ENCODE results near the gene STXBP6.

The STXBP6 gene

DNA sequence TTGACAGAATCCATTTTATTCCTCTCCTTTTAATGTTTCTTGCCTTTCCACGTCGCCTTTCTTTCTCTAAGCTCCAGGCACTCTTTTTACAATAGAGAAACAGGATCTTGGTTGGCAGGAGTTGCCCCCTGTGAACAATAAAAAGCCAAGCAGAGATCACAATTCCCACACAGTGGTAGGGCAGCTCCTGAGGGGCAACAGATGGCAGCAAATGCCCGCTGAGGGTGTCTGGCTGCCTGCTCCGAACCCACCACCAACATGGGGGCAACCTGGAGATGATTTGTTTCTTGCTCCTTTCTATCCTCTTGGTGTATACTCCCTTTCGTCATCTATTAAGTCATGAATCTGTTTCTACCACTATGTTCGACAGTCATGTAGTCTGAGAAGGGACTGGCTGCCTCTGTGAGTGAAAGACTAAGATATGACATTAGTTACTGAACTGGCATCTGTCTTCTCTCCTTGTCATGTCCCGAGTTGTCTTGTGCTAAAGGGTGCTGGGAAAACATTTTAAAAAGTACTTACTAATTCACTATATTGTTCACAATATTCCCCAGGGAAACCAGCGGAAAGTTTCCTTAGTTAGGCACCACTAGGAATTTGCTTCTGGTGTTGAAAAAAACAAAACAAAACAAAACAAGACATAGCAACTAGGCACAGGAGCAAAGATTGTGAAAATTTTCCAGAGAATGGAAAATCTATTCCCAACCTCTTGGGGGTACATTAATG, 170.1 kb downstream of the STXBP6 start:
- TF ChIP-seq CTCF (IDR thresholded peaks at IDR 0.05; ENCODE audit: low read depth, low read length), result no peak
- in situ Hi-C loops (cut with HindIII; ENCODE audit: low sequenced_read_pairs), result no loop called here
- DNase-seq (ENCODE audit: low read depth, low spot score), result no peak
- H3K4me3 ChIP-seq (ENCODE audit: low read depth, low read length), result no peak overlapping the region

- no peak overlapping the region for H3K4me3 ChIP-seq (ENCODE audit: low read depth, low read length)
- in situ Hi-C loops (cut with HindIII; ENCODE audit: low sequenced_read_pairs), result no loop called here
- no peak for TF ChIP-seq CTCF (IDR thresholded peaks at IDR 0.05; ENCODE audit: low read depth, low read length)
- no peak for DNase-seq (ENCODE audit: low read depth, low spot score)
Measured at GRCh38 chr14:24876996-24877395, 173.0 kb downstream of the STXBP6 start.

DNA sequence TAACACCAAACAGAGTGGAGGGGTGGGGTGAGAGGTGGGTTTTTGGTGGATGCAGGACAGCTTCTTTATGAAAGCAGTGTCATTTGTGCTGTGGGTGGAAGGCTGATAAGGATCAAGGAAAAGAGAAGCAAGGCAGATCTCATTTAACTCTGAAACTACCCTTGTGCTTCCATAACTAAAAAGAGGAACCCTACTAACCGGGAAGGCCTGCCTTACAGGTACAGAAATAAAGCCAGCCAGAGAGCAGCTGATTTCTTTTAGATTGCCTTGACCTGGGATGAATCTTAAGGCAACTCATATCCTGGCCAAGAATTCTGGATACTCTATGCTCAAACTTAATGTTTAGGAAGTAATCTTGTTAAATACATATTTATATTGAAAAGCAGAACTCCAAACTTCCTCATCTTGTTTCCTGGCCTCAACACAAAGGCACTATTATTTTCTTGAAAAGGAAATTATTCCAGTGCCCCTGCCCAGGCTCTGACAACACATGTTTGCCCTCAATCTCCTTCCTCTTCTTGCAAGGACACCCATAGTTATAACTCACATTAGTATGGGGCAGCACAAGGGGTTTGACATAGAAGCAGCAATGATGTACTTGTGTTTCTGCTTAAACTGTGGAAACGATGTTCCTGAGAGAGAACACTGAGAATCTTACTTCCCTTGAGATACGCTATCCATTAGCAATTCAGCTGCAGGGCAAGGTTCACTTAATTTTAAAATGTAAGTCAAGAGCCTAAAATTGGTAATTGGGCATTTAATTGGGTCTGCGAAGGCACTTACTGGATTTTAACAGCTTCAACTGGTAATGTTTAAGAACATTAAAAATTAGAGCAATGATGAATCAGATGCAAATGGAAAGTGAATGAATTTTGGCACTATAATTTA, 173.7 kb downstream of the STXBP6 start:
- H3K4me3 ChIP-seq (ENCODE audit: low read depth, low read length), result no peak overlapping the region
- TF ChIP-seq CTCF (IDR thresholded peaks at IDR 0.05; ENCODE audit: low read depth, low read length), result no peak
- in situ Hi-C loops (cut with HindIII; ENCODE audit: low sequenced_read_pairs), result no loop called here
- DNase-seq (ENCODE audit: low read depth, low spot score), result no peak

DNA sequence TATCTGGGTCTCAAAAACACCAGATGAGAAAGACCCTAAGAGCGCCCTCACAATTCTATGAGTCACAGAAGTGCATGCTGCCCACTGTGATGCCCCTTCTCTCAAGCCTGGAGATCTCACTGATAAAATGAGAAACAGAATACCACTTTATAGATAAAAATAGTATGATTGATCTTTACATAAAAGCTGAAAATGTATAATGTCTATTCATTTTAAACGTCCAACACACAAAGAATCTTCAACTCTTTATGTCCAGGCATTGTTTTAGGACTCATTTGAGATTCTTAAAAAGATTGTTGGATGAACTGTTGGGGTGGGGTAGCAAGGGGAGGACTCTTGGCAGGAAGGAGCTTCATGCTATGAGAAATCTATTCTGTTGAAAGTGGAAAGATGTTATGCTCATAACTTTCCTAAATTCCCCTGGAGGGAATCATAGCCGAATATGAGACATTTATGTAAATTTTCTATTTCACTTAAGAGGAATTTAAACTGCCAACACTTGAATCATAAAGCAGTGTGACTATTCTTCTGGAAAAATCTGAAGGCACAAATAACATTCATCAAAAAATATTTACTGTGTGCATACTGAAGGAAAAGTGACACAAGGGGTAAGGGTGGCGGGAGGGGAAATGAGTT, 174.6 kb downstream of the STXBP6 start:
- in situ Hi-C loops (cut with HindIII; ENCODE audit: low sequenced_read_pairs), result no loop called here
- no peak for TF ChIP-seq CTCF (IDR thresholded peaks at IDR 0.05; ENCODE audit: low read depth, low read length)
- DNase-seq (ENCODE audit: low read depth, low spot score), result no peak
- H3K4me3 ChIP-seq (ENCODE audit: low read depth, low read length), result no peak overlapping the region

DNA sequence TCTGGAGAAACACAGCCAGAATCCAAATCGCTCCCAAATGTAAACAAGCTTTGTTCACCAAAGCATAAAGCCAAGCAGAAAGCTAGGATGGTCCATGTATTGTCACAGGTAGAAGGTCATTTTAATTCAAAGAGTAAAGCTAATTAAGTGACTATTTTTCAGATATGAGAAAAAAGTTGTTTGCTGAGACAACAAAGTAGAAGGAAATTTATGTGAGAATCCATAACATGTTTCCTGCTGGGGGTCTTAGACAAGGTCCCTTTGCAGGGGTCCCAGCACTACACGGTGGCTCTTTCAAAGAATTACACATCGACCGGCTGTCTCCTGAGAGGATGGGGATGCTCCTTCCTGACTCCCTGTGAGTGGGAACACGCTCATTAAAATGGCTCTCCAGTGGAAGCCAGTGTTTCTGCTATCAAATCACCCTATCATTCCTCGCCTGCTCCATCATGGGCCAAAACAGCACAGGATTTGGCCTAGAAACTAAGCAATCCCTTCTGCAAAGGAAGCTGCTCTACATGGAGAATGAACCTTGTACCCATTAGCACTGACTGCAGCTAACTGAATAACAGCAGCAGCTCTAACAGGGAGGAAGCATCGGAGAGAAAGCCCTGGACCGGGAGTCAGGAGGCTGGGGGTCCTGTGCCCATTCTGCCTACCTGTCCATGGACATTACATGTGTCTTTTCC, 175.3 kb downstream of the STXBP6 start:
- no peak overlapping the region for H3K4me3 ChIP-seq (ENCODE audit: low read depth, low read length)
- no peak for TF ChIP-seq CTCF (IDR thresholded peaks at IDR 0.05; ENCODE audit: low read depth, low read length)
- in situ Hi-C loops (cut with HindIII; ENCODE audit: low sequenced_read_pairs), result no loop called here
- DNase-seq (ENCODE audit: low read depth, low spot score), result no peak

- in situ Hi-C loops (cut with HindIII; ENCODE audit: low sequenced_read_pairs), result no loop called here
- no peak for TF ChIP-seq CTCF (IDR thresholded peaks at IDR 0.05; ENCODE audit: low read depth, low read length)
- H3K4me3 ChIP-seq (ENCODE audit: low read depth, low read length), result no peak overlapping the region
- DNase-seq (ENCODE audit: low read depth, low spot score), result no peak
Measured at GRCh38 chr14:24873551-24873950, 176.4 kb downstream of the STXBP6 start.

All from astrocyte of the spinal cord (primary cell).